CD4-positive, alpha-beta T cell treated with Interleukin-17A for 4 hours (primary cell): ENCODE measurements around the gene MYZAP.

Experiments used
- DNase-seq: peaks from one replicate; pipeline ENCODE4 v3.0.0-alpha.2; 2020; ENCODE audit warnings: mixed read lengths

MYZAP gene

DNA sequence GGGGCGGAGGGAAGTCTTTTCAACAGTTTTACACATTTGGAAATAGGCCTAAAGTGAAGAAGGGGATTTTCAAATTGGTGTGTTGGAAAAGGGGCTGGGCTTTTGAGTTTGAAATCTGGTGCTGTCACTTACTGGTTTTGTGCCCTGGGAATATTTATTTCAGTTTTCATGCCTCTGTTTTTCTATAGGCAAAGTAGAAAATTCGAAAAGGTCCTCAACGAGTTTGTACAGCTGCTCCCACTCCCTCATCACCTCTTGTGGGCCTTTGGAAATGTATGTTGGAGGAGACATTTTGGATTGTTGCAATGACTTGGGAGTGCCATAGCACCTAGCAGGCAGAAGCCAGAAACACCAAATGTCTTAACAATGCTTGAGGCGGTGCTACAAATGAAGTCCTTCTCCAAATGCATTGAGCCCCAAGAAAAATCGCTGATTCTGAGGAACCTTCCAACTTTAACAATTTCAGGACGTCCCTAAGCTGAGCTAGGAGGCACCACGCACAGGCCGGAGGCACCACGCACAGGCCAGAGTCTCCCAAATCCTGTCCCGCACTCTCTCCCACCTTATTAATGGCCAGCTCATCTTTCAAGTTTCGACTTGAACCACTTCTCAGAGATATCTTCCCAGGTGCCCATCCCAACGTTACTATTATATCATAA, 114.2 kb downstream of the MYZAP start:
- no peak for DNase-seq

DNA sequence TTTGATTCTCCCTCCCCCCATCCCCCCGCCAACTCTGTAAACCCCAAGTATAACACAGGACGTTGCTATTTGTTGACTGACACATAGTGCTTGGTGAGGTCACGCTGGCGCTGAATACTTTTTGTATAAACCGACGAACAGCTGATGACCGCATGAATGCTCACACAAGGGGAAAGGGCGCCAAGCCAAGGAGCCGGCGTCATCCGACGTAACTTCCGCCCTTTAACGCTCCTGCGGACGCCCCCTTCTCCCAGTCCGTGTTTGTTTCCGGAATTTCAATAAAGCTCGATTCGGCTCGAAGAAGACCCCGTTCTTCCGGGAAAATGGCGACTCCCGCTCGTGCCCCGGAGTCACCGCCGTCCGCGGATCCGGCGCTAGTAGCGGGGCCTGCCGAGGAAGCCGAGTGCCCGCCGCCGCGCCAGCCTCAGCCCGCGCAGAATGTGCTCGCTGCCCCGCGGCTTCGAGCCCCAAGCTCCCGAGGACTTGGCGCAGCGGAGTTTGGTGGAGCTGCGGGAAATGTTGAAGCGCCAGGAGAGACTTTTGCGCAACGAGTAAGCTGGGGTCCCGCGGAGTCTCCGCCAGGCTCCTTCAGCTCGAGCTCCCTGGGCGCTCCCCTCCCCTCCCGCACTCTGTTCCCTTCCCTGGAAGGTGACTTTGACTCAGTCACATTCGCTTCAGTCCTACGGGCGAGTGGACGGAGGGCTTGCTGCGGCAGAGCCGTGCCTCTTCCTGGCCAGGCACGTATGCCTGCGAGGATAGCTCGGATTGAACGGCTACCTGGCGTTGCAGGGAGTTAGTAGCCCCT, 114.9 kb downstream of the MYZAP start, which contains the start of gene POLR2M:
TSS of gene POLR2M (plus strand) at position 310 of the 805 bp plus-strand sequence. CDS start at position 439, 129 bp downstream.
- peak; percentile 90 for DNase-seq

DNA sequence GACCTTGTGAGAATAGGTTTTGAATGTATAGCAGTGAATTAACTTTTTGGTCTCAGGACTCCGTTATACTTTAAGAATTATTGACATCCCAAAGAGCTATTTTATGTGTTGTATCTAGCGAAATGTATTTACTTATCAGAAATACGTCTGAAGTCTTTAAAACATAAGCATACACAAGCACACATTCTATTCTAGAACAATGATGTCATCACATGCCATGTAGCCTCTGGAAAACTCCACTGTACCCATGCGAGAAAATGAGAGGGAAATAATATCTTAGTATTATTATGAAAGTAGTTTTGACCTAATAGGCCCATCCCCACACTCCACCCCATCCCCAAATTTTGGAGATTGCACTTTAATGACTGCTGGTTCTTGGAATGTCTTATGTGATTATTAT, 116.3 kb downstream of the MYZAP start:
- no peak for DNase-seq

DNA sequence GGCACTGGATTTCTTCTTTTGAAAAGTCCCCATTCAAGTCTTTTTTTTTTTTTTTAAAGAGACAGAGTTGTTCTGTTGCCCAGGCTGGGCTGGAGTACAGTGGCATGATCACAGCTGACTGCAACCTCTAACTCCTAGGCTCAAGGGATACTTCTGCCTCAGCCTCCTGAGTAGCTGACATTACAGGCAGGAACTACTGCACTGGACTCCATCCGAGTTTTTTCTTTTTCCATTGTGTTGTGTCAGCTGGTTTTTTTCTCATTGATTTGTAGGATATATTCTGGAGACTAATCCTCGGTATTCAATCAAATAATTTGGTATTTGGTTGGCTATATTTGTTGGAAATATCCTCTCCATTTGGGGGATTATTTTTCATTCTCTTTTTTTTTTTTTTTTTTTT, 126.6 kb downstream of the MYZAP start:
- no peak for DNase-seq

DNA sequence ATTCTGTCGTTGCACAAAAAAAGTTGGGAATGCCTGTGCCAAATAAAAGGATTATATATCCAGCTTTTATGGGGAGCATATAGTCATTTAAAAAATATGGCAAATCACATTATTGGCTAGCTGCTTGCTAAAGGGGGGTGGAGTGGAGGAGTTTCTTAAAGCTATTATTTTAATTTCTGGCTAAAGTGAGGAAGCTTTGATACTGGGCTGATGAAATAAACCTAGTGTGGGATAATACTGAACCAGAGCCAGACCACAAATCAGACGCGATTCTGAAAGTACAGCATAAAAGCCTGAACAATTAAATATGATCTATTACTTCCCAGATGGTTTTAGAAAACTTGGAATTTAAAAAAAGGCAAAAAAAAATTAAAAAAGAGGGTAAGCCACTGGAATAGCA, 129.2 kb downstream of the MYZAP start:
- no peak for DNase-seq

DNA sequence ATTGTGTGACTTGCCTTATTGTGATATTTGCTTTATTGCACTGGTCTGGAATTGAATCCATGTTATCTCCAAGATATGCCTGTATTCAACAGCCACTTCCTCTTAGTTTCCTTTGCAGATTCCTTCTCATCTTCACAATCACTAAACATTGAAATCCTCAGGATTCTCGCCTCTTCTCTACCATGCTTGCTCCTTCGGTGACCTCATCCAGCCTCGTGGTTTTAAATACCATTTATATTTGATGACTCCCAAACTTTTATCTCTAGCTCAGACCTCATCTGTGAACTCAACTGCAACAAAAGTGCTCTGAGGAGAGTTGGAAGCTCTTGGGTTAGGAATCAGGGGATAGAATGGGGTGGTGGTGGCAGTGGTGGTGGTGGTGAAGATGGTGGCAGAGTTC, 134.7 kb downstream of the MYZAP start:
- DNase-seq = no peak

DNA sequence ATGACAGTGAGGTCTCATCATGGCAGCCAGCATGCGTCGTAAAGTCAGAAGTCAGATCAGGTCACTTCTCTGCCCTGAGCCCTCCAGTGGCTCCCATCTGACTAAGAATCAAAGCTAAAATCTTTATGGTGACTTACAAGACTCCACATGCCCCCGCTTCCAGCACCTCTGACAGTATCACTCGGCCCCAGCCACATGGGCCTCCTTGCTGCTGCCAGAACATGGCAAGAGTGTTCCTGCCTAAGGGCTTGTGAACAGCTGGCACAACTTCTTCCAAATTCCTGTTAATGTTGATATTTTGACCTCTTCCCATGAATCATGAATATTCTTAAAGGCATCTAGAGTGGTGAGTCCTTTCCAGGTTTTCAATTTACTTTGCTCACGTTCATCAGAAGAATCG, 135.3 kb downstream of the MYZAP start:
- DNase-seq = no peak

DNA sequence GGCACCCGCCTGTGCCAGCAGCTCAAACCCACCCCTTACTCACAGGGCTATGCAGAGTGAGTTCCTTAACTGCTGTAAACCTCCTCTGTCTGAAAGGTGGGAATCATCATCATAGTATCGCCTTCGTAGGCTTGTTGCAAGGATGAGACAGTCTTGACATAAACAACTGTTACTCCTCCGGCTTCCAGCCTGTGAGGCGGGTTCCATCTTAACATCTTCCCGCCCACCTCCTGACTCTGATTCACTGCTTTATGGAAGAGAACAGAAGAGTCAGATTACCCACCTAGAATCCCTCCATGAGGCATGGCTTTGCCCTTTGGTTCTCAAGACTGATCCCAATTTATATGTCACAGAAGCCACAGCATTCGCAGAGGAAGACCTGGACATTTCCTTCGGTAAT, 136.7 kb downstream of the MYZAP start:
- DNase-seq = no peak

DNA sequence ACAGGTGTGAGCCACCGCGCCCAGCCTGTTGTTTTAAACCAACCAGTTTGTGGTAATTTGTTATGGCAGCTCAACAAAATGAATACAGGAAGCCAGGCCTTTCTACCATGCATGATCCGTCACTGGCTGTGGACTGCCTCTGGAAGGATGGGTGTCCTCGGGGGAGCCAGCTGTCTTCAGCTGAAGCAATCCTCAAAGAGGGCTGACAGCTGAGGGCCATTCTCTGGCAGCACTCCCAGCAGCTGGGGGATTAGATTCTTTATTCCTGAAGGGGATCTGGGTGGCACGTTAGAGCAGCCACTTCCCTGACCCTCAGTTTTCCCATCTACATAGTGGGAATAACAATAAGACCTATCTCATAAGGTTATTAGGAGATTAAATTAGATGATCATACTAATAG, 139.2 kb downstream of the MYZAP start:
- DNase-seq = no peak

DNA sequence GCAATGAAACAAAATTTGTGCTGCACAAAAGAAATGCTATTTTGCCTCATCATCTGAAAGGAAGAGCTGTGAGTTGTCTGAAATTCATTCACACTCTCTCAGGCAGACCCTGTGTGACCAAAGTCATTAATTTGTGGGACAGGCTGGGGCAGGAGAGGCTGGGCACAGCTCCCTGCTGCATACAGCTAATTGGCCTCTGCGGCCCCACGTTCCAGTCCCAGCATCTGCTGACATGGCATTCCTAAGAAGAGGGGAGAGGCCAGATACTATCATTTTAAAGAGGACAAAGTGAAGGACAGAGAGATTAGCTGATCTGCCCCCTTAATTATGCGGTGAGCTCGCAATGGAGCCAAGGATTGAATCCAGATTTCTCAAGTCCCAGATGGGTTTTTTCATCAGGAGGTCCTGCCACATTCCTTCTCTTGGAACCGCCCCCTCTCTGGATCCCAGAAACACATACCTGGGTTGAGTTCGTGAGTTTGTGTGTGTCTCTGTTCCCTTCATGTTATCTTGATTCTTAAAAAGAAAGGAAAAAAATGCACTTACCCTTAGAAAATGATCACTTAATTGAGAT, 139.9 kb downstream of the MYZAP start:
- DNase-seq = no peak

DNA sequence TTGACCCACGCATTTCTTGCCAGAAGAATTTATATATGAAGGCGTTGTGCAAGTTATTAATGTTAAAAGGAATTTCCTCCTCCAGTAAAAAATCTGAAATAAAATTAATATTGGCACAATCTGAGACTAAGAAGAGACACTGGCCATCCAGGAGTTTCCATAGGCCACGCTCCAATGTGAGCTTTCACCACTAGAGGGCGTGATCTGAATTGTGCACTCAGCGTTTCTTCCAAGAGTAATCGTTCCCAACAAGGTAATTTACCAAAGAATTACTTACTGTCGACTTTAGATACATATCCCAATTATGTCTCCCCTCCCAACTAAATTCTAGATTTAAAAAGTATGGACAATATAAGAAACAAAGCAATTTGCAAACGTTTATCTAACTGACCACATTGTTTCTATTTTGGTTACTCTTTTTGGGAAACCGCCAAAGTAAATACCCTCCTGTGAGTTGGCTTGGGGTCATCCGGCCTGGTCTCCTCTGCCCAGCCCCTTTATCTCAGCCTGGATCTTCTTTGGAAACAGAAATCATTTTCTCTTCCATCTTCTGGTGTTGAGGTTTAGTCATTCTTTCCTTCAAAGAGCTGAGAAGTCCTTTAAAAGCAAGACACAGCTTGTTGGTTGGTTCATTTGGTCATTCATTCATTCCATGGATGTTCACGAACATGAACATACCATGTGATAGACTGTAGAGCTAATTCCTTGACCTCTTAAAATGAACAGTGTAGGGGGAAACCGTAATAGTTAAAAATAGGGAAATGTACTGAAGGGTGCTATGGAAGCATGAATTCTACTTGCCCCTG, 141.0 kb downstream of the MYZAP start:
- DNase-seq = peak; percentile 63

DNA sequence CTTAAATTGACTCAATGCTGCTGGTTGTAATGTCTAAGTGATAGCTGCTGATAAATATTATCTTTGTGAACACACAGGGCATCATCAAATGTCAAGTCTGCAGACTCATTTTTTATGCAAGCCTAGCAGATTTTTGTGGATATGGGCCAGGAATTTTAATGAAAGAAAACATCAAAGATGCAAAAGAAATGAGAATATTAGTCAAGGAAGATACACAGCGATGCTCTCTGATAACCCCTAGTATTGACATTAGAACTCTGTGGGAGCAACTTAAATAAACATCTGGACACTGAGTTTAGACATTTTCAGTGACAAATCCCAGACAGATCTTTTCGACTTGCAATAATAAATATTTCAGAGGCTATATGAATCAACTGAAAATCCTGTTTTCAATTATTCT, 143.2 kb downstream of the MYZAP start:
- DNase-seq = no peak
